WTC11 (cell line): Measurements from ENCODE around the gene GSTP1. TPM values are rescaled to one million over a fixed set of nuclear protein-coding genes. Genes with fewer than 3 reads are reported as not detected.

Experiments used
- ATAC-seq: fragments of 200-7000 bp; cut with Tn5 transposase; 2 replicates; pipeline ENCODE4 v1.10.0; 2021; ENCODE audit warnings: mild to moderate bottlenecking, moderate library complexity
- CTCF ChIA-PET: fragments of 300-600 bp; sonication (Branson Sonifier 250); formaldehyde crosslinking; loops from one replicate; lab custom pipeline; 2021; ENCODE audit warnings: antibody characterized with exemption; lab: Charles Lee
- POLR2A ChIA-PET: fragments of 350-600 bp; sonication (Branson Sonifier 250); formaldehyde crosslinking; loops from one replicate; lab custom pipeline; 2021; ENCODE audit warnings: antibody characterized with exemption; lab: Charles Lee
- DNase-seq: peaks from one replicate; pipeline ENCODE4 v3.0.0; 2021; ENCODE audit warnings: low spot score
- H3K27ac Mint-ChIP-seq: 2 replicates; pipeline ENCODE4 v1.8.0; 2021; ENCODE audit warnings: mixed read lengths
- H3K27me3 Mint-ChIP-seq: 2 replicates; pipeline ENCODE4 v1.8.0; 2021; ENCODE audit warnings: low read depth, mild to moderate bottlenecking, moderate library complexity, mixed read lengths
- H3K36me3 Mint-ChIP-seq: 2 replicates; pipeline ENCODE4 v1.8.0; 2021; ENCODE audit warnings: mixed read lengths
- H3K4me1 Mint-ChIP-seq: 2 replicates; pipeline ENCODE4 v1.8.0; 2022; ENCODE audit warnings: mixed read lengths
- H3K4me3 Mint-ChIP-seq: 2 replicates; pipeline ENCODE4 v1.8.0; 2021; ENCODE audit warnings: mild to moderate bottlenecking, moderate library complexity, mixed read lengths
- H3K9me3 Mint-ChIP-seq: 2 replicates; pipeline ENCODE4 v1.8.0; 2021; ENCODE audit warnings: mixed read lengths
- ATF1 ChIP-seq: sonication (generic); formaldehyde crosslinking; IDR thresholded peaks from 2 replicates; pipeline ENCODE4 v1.8.1; 2023; ENCODE audit warnings: mild to moderate bottlenecking, moderate library complexity, missing genetic modification reagents
- ATF6 ChIP-seq: sonication (generic); formaldehyde crosslinking; IDR thresholded peaks from 2 replicates; pipeline ENCODE4 v1.8.1; 2023; ENCODE audit warnings: mild to moderate bottlenecking, missing genetic modification reagents
- ERG ChIP-seq: fragments of 250-450 bp; sonication (Bioruptor Pico); IDR thresholded peaks from 2 replicates; pipeline ENCODE4 v1.8.0; 2021; ENCODE audit warnings: mild to moderate bottlenecking
- GABPB1 ChIP-seq: sonication (generic); formaldehyde crosslinking; IDR thresholded peaks from 2 replicates; pipeline ENCODE4 v1.8.1; 2023; ENCODE audit warnings: mild to moderate bottlenecking, missing genetic modification reagents
- MAX ChIP-seq: sonication (generic); formaldehyde crosslinking; IDR thresholded peaks from 2 replicates; pipeline ENCODE4 v1.8.0; 2022; ENCODE audit warnings: mild to moderate bottlenecking, missing genetic modification reagents
- NFYB ChIP-seq: sonication (generic); formaldehyde crosslinking; conservative IDR thresholded peaks from 2 replicates; pipeline ENCODE4 v1.8.0; 2022; ENCODE audit warnings: low read depth, missing genetic modification reagents
- NR1H2 ChIP-seq: sonication (generic); formaldehyde crosslinking; IDR thresholded peaks from 2 replicates; pipeline ENCODE4 v1.9.0; 2021; ENCODE audit warnings: mild to moderate bottlenecking, moderate library complexity, missing genetic modification reagents
- NR2C2 ChIP-seq: sonication (generic); formaldehyde crosslinking; IDR thresholded peaks from 2 replicates; pipeline ENCODE4 v1.8.0; 2022; ENCODE audit warnings: mild to moderate bottlenecking, missing genetic modification reagents
- RELA ChIP-seq: sonication (generic); formaldehyde crosslinking; IDR thresholded peaks from 2 replicates; pipeline ENCODE4 v1.8.1; 2022; ENCODE audit warnings: missing genetic modification reagents, mild to moderate bottlenecking, borderline replicate concordance
- SOX15 ChIP-seq: fragments of 250-450 bp; sonication (Bioruptor Pico); IDR thresholded peaks from 2 replicates; pipeline ENCODE4 v1.9.0; 2021; ENCODE audit warnings: mild to moderate bottlenecking
- SP1 ChIP-seq: sonication (generic); formaldehyde crosslinking; conservative IDR thresholded peaks from 2 replicates; pipeline ENCODE4 v1.8.1; 2022; ENCODE audit warnings: missing genetic modification reagents
- ZNF416 ChIP-seq: fragments of 250-450 bp; sonication (Bioruptor Pico); IDR thresholded peaks from 2 replicates; pipeline ENCODE4 v1.9.0; 2021; ENCODE audit warnings: mild to moderate bottlenecking, inconsistent platforms
- total RNA-seq: library from RNA; stranded (reverse); gene quantifications from 3 replicates; pipeline ENCODE4 v1.2.3, GENCODE V29; 2021
- TF ChIP-seq, protein P1 (sequence below): sonication (generic); formaldehyde crosslinking; IDR thresholded peaks from 2 replicates; pipeline ENCODE4 v1.8.1; 2022; ENCODE audit warnings: mild to moderate bottlenecking, missing genetic modification reagents, moderate library complexity, borderline replicate concordance
- TF ChIP-seq, protein P2 (sequence below): sonication (generic); formaldehyde crosslinking; IDR thresholded peaks from 2 replicates; pipeline ENCODE4 v1.8.1; 2023; ENCODE audit warnings: mild to moderate bottlenecking, missing genetic modification reagents
- TF ChIP-seq, protein P3 (sequence below): sonication (generic); formaldehyde crosslinking; IDR thresholded peaks from 2 replicates; pipeline ENCODE4 v1.8.1; 2023; ENCODE audit warnings: mild to moderate bottlenecking, moderate library complexity, missing genetic modification reagents
- TF ChIP-seq, protein P4 (sequence below): sonication (generic); formaldehyde crosslinking; IDR thresholded peaks from 2 replicates; pipeline ENCODE4 v1.8.0; 2023; ENCODE audit warnings: mild to moderate bottlenecking, missing genetic modification reagents

GSTP1 gene
- total RNA-seq, 1 experiment from 2014 or later, result 1,452 TPM

- no peak for TF ChIP-seq ATF6 (CRISPR knock-in tag)
- no peak for TF ChIP-seq MAX (CRISPR knock-in tag)
- TF ChIP-seq, protein P1, sequence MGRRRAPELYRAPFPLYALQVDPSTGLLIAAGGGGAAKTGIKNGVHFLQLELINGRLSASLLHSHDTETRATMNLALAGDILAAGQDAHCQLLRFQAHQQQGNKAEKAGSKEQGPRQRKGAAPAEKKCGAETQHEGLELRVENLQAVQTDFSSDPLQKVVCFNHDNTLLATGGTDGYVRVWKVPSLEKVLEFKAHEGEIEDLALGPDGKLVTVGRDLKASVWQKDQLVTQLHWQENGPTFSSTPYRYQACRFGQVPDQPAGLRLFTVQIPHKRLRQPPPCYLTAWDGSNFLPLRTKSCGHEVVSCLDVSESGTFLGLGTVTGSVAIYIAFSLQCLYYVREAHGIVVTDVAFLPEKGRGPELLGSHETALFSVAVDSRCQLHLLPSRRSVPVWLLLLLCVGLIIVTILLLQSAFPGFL (CRISPR knock-in tag), result no peak
- TF ChIP-seq NFYB (CRISPR knock-in tag), result no peak
Observed at GRCh38 chr11:67608486-67608885, 24.9 kb downstream of the GSTP1 start (continued).

DNA sequence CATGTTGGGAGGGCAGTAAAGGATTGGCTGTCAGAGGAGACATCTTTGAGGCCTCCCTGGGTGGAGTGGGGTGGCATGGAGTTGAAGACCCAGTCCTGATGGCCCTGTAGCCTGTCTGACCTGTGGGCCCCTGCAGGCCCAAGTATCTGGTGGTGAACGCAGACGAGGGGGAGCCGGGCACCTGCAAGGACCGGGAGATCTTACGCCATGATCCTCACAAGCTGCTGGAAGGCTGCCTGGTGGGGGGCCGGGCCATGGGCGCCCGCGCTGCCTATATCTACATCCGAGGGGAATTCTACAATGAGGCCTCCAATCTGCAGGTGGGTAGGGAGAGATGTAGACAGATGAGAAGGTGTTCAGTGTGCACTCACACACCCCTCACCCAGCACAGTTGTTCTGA is 25.7 kb downstream of the GSTP1 start:
- Mint-ChIP-seq H3K9me3 (no peaks in the 10 kb centered on the region), H3K27ac (no peak overlapping the region), H3K36me3 (peaks cover 21% of the 10 kb centered on the region), H3K4me3 (no peak overlapping the region), H3K4me1 (peaks cover 17% of the 10 kb centered on the region), H3K27me3 (peaks cover 10% of the 10 kb centered on the region)
- DNase-seq (no peak), ATAC-seq (no peak)
- TF ChIP-seq, protein P2, sequence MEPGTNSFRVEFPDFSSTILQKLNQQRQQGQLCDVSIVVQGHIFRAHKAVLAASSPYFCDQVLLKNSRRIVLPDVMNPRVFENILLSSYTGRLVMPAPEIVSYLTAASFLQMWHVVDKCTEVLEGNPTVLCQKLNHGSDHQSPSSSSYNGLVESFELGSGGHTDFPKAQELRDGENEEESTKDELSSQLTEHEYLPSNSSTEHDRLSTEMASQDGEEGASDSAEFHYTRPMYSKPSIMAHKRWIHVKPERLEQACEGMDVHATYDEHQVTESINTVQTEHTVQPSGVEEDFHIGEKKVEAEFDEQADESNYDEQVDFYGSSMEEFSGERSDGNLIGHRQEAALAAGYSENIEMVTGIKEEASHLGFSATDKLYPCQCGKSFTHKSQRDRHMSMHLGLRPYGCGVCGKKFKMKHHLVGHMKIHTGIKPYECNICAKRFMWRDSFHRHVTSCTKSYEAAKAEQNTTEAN (CRISPR knock-in tag), result no peak
- TF ChIP-seq, protein P3, sequence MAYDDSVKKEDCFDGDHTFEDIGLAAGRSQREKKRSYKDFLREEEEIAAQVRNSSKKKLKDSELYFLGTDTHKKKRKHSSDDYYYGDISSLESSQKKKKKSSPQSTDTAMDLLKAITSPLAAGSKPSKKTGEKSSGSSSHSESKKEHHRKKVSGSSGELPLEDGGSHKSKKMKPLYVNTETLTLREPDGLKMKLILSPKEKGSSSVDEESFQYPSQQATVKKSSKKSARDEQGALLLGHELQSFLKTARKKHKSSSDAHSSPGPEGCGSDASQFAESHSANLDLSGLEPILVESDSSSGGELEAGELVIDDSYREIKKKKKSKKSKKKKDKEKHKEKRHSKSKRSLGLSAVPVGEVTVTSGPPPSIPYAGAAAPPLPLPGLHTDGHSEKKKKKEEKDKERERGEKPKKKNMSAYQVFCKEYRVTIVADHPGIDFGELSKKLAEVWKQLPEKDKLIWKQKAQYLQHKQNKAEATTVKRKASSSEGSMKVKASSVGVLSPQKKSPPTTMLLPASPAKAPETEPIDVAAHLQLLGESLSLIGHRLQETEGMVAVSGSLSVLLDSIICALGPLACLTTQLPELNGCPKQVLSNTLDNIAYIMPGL (CRISPR knock-in tag), result no peak
- TF ChIP-seq GABPB1 (CRISPR knock-in tag), result no peak
- ChIA-PET POLR2A (no interaction called here), CTCF (no interaction called here)

DNA sequence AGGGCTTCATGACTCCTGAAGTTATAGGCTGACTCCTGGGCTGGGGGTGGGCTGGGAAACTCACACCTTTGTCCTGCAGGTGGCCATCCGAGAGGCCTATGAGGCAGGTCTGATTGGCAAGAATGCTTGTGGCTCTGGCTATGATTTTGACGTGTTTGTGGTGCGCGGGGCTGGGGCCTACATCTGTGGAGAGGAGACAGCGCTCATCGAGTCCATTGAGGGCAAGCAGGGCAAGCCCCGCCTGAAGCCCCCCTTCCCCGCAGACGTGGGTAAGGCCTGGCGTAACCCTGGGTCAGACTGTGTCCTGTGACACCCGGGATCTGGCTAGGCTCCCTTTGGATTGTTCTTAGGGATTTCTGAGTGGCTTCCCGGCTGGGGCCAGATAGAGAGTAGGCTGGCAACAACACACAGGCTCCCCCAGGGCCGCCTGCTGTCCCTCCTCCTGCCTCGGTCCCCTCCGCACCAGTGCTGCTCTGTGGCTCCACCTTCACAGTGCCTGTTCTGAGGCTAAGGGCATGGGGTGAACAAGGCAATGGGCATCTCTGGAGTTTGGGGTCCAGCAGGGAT is 26.8 kb downstream of the GSTP1 start:
- ATAC-seq (no peak), DNase-seq (no peak)
- no peak overlapping the region for H3K27ac Mint-ChIP-seq
- peaks cover 17% of the 10 kb centered on the region for H3K4me1 Mint-ChIP-seq
- ChIA-PET POLR2A (no interaction called here), CTCF (no interaction called here)
- peaks cover 21% of the 10 kb centered on the region for H3K36me3 Mint-ChIP-seq
- H3K9me3 Mint-ChIP-seq, result no peaks in the 10 kb centered on the region
- TF ChIP-seq RELA (CRISPR knock-in tag), result no peak
- no peak for TF ChIP-seq ERG
- no peak for TF ChIP-seq SP1 (CRISPR knock-in tag)
- no peak for TF ChIP-seq NR1H2 (CRISPR knock-in tag)
- TF ChIP-seq ATF1 (CRISPR knock-in tag), result no peak
- TF ChIP-seq SOX15 (CRISPR knock-in tag), result no peak
- TF ChIP-seq ZNF416, result no peak
- no peak for TF ChIP-seq NFYB (CRISPR knock-in tag)
- no peak for TF ChIP-seq NR2C2 (CRISPR knock-in tag)
- TF ChIP-seq, protein P4, sequence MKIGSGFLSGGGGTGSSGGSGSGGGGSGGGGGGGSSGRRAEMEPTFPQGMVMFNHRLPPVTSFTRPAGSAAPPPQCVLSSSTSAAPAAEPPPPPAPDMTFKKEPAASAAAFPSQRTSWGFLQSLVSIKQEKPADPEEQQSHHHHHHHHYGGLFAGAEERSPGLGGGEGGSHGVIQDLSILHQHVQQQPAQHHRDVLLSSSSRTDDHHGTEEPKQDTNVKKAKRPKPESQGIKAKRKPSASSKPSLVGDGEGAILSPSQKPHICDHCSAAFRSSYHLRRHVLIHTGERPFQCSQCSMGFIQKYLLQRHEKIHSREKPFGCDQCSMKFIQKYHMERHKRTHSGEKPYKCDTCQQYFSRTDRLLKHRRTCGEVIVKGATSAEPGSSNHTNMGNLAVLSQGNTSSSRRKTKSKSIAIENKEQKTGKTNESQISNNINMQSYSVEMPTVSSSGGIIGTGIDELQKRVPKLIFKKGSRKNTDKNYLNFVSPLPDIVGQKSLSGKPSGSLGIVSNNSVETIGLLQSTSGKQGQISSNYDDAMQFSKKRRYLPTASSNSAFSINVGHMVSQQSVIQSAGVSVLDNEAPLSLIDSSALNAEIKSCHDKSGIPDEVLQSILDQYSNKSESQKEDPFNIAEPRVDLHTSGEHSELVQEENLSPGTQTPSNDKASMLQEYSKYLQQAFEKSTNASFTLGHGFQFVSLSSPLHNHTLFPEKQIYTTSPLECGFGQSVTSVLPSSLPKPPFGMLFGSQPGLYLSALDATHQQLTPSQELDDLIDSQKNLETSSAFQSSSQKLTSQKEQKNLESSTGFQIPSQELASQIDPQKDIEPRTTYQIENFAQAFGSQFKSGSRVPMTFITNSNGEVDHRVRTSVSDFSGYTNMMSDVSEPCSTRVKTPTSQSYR (CRISPR knock-in tag), result no peak
- TF ChIP-seq GABPB1 (CRISPR knock-in tag), result no peak
- no peak for TF ChIP-seq ATF6 (CRISPR knock-in tag)
- H3K4me3 Mint-ChIP-seq, result no peak overlapping the region
- peaks cover 5% of the 10 kb centered on the region; the same call in 1 of the 2 replicates for H3K27me3 Mint-ChIP-seq
